H1 (cell line): ENCODE measurements around the gene OR51B4. TPM values are rescaled to one million over a fixed set of nuclear protein-coding genes. Genes with fewer than 3 reads are reported as not detected.

Experiments used
- NANOG ChIP-seq: IDR thresholded peaks from 2 replicates; pipeline ENCODE4 v1.6.1; 2011; ENCODE audit warnings: low read length, low read depth, mild to moderate bottlenecking, inconsistent platforms; ENCODE audit not compliant: insufficient read depth, poor library complexity, severe bottlenecking
- SIN3A ChIP-seq, 2 experiments: IDR thresholded peaks in 1 of 2; conservative IDR thresholded peaks in 1 of 2; 2 replicates each; pipeline ENCODE4 v1.6.1; 2011 to 2012; ENCODE audit warnings: low read length in 2 of 2, improper control_type of control experiment in 1 of 2, low read depth in 1 of 2, mild to moderate bottlenecking in 1 of 2
- SP4 ChIP-seq: IDR thresholded peaks from 2 replicates; pipeline ENCODE4 v1.6.1; 2012; ENCODE audit warnings: low read length, inconsistent platforms
- polyA plus RNA-seq, 7 experiments: library from polyadenylated mRNA; depleted of rRNA in 3 of 7; stranded (reverse) in 5 of 7; unstranded in 2 of 7; fragments of >200 nt in 5 of 7; fragments of 200-250 nt in 2 of 7; gene quantifications; 1 replicate in 5 of 7; 2 replicates in 1 of 7; 4 replicates in 1 of 7; pipeline versions ENCODE4 v1.2.1 to v1.2.3, GENCODE V29; 2011 to 2013; ENCODE audit warnings: missing spikeins in 2 of 7, mixed read lengths in 2 of 7
- total RNA-seq: library from RNA; stranded (reverse); fragmentation: NEBNext Ultra II Directional; extraction: Animal tissue kit (Norgen Biotek cat#: 25700); gene quantifications from 2 replicates; pipeline ENCODE4 v1.2.1, GENCODE V29; 2021

Gene OR51B4
- total and polyA plus RNA-seq, 2 of the 8 experiments (the other 6 are each of a cell fraction or from before 2014, with no cell fraction given): not detected

GRCh38 chr11:5285703-5286340 lies 15.9 kb downstream of the OR51B4 start (continued):
- TF ChIP-seq SIN3A (conservative IDR thresholded peaks at IDR 0.05 in 1 of 2, IDR thresholded peaks at IDR 0.05 in 1 of 2; ENCODE audit: low read depth in 1 of 2, low read length in 2 of 2): no peak
- no peak for TF ChIP-seq NANOG
- TF ChIP-seq SP4: no peak
